ENCODE data around the gene NLRP7. TPM values are rescaled to one million over a fixed set of nuclear protein-coding genes. Genes with fewer than 3 reads are reported as not detected.
"Not testable (repeated sequence)": the region's sequence is repeated elsewhere in the genome, so short reads cannot be mapped to it uniquely, and the experiment has no call there.

Gene NLRP7
- total RNA-seq, 1 donor from 2014 or later, result not detected

DNA sequence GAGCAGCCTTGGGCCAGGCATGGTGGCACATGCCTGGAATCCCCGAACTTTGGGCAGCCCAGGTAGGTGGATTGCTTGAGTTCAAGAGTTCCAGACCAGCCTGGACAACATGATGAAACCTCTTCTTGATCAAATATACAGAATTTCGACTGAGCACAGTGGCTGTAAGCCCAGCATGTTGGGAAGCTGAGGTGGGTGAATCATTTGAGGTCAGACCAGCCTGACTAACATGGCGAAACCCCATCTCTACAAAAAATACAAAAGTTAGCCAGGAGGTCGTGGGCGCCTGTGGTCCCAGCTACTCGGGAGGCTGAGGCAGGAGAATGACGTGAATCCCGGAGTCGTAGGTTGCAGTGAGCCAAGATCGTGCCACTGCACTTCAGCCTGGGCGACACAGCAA, 8.0 kb upstream of the NLRP7 start:
- DNase-seq (ENCODE audit: low read depth), result no peak
- no peak overlapping the region for H3K4me3 ChIP-seq (ENCODE audit: low read depth, low read length)

DNA sequence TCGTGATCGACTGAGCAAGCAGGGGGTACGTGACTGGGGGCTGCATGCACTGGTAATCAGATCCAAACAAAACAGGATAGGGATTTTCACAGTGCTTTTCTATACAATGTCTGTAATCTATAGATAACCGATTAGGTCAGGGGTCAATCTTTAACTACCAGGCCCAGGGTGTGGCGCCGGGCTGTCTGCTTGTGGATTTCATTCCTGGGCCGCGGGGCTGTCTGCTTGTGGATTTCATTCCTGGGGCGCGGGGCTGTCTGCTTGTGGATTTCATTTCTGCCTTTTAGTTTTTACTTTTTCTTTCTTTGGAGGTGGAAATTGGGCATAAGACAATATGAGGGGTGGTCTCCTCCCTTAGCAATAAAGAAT, 6.0 kb upstream of the NLRP7 start:
- not testable (repeated sequence) for H3K4me3 ChIP-seq (ENCODE audit: low read depth, low read length); DNase-seq (ENCODE audit: low read depth)

More for the DNA sequence above, 8.0 kb upstream of the NLRP7 start:
- TF ChIP-seq, protein P1, sequence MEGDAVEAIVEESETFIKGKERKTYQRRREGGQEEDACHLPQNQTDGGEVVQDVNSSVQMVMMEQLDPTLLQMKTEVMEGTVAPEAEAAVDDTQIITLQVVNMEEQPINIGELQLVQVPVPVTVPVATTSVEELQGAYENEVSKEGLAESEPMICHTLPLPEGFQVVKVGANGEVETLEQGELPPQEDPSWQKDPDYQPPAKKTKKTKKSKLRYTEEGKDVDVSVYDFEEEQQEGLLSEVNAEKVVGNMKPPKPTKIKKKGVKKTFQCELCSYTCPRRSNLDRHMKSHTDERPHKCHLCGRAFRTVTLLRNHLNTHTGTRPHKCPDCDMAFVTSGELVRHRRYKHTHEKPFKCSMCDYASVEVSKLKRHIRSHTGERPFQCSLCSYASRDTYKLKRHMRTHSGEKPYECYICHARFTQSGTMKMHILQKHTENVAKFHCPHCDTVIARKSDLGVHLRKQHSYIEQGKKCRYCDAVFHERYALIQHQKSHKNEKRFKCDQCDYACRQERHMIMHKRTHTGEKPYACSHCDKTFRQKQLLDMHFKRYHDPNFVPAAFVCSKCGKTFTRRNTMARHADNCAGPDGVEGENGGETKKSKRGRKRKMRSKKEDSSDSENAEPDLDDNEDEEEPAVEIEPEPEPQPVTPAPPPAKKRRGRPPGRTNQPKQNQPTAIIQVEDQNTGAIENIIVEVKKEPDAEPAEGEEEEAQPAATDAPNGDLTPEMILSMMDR (conservative IDR thresholded peaks at IDR 0.05; ENCODE audit: low read depth, low read length), result no peak

DNA sequence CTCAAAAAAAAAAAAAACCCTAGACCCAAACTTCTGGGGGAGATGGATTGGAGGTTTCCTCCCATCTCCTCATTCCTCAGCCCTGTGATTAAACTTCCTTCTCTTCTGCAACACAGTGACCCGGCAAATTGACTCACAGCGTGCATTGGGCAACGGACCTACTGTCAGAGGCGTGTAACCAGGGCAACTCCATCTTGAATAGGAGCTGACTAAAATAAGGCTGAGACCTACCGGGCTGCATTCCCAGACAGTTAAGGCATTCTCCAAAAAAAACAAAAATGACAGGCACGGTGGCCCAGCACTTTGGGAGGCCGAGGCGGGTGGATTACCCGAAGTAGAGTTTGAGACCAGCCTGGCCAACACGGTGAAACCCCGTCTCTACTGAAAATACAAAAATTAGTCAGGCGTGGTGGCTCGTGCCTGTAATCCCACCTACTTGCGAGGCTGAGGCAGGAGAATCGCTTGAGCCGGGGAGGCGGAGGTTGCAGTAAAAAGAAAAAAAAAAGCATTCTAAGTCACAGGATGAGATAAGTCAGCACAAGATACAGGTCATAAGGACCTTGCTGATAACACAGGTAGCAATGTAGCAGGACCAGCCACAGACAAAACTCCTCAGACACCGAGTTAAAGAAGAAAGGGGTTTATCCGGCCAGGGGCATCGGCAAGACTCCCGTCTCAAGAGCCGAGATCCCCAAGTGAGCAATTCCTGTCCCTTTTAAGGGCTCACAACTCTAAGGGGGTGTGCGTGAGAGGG, 5.4 kb upstream of the NLRP7 start:
- TF ChIP-seq, protein P1 (conservative IDR thresholded peaks at IDR 0.05; ENCODE audit: low read depth, low read length), result no peak
- H3K4me3 ChIP-seq (ENCODE audit: low read depth, low read length), result no peak overlapping the region
- no peak for DNase-seq (ENCODE audit: low read depth)

DNA sequence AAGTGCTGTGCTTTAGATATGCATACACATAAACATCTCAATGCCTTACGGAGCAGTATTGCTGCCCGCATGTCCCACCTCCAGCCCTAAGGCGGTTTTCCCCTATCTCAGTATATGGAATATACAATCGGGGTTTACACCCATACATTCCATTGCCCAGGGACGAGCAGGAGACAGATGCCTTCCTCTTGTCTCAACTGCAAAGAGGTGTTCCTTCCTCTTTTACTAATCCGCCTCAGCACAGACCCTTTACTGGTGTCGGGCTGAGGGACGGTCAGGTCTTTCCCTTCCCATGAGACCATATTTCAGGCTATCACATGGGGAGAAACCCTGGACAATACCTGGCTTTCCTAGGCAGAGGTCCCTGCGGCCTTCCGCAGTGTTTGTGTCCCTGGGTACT, 3.2 kb upstream of the NLRP7 start:
- not testable (repeated sequence) for DNase-seq (ENCODE audit: low read depth); H3K4me3 ChIP-seq (ENCODE audit: low read depth, low read length)

DNA sequence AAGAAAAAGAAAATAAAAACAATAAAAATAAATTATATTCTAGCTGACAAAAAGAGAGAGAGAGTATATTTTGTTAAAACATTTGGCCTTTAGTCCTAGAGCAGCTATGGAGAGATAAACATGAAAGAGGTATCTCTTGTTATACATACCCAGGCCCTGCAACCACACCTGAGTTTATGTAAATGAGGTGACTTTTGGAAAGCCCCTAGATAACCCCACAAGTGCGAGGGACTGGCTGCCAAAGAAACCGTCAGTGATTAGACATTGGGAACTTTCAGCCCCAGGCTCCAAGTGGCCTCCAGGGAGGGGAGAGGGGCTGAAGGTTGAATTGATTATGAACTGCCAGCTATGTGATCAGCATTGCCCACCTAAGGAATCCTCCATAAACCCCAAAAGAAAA, 2.1 kb upstream of the NLRP7 start:
- no peak for DNase-seq (ENCODE audit: low read depth)
- H3K4me3 ChIP-seq (ENCODE audit: low read depth, low read length), result no peak overlapping the region
- TF ChIP-seq, protein P1 (conservative IDR thresholded peaks at IDR 0.05; ENCODE audit: low read depth, low read length), result no peak

DNA sequence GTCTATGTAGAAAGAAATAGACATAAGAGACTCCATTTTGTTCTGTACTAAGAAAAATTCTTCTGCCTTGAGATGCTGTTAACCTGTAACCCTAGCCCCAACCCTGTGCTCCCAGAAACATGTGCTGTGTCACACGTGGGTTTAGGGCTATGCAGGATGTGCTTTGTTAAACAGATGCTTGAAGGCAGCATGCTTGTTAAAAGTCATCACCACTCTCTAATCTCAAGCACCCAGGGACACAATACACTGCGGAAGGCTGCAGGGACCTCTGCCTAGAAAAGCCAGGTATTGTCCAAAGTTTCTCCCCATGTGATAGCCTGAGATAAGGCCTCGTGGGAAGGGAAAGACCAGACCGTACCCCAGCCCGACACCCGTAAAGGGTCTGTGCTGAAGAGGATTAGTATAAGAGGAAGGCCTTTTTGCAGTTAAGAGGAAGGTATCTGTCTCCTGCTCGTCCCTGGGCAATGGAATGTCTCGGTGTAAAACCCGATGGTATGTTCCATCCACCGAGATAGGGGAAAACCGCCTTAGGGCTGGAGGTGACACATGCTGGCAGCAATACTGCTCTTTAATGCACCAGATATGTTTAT, 3.5 kb downstream of the NLRP7 start:
- H3K4me3 ChIP-seq (ENCODE audit: low read depth, low read length); DNase-seq (ENCODE audit: low read depth): not testable (repeated sequence)

DNA sequence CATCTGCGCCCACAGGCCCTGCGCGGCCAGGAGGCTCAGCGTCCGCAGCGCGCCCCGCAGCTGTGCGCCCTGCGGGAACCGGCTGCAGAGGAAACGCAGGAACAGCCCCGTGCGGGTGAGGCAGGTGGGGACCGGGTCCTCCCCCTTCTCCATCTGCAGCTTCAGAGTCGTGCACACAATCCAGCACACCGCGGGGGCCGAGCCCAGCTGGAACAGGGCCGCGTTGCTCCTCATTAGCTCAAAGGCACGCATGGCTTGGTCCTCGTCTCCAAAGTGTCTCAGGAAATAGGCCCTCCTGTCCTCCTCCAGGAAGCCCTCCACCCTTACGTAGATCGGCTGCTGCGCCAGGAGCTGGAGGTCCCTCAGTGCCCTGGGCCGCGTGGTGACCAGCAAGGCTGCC, 7.8 kb downstream of the NLRP7 start:
- not testable (repeated sequence) for DNase-seq (ENCODE audit: low read depth); H3K4me3 ChIP-seq (ENCODE audit: low read depth, low read length)

DNA sequence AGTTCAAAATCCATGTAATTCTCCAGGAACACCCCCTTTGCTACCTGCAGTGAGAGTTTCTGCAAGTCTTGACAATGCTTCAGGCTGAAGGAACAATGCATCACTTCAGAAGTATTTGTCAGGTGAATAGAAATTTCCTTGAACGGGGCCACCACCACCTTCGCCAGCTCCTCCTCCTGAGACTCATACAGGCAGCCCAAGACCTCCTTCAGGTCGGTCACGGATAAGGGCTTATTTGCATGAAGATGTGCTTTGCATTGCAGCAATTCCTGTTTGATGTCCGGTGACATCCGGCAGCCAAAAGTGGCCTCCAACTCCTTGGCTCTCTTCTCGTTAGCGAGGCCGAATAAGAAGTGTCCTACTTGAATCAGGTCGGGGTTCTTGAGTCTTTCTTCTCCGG, 8.4 kb downstream of the NLRP7 start:
- no peak overlapping the region for H3K4me3 ChIP-seq (ENCODE audit: low read depth, low read length)
- TF ChIP-seq, protein P1 (conservative IDR thresholded peaks at IDR 0.05; ENCODE audit: low read depth, low read length), result no peak
- no peak for DNase-seq (ENCODE audit: low read depth)

DNA sequence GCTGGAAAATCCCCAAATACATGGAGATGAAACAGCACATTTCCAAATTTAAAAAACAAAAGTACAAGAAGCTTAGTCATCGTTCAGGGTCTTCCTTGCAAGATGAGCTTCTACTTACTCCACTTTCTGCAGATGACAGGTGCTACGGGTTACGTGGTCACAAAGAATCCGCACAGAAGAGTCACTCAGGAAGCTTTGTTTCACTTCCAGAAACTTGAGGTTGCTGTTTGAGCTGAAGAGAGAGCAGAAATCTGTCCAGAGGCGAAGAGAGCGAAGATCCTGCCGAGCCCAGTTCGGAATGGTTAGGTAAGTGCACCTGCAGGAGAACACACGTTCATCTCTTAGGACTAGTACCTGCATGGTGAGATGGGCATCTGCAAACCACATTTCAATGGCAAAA, 9.4 kb downstream of the NLRP7 start:
- DNase-seq (ENCODE audit: low read depth), result no peak
- TF ChIP-seq, protein P1 (conservative IDR thresholded peaks at IDR 0.05; ENCODE audit: low read depth, low read length), result no peak
- no peak overlapping the region for H3K4me3 ChIP-seq (ENCODE audit: low read depth, low read length)

Data from epithelial cell of proximal tubule (primary cell).